GM12874 (cell line): ENCODE measurements around the gene BPIFA1.

Experiments
- TF ChIP-seq, protein P1 (sequence below): IDR thresholded peaks from 2 replicates; pipeline ENCODE4 v1.5.1; 2011; ENCODE audit warnings: low read depth, mild to moderate bottlenecking, control low read depth, low read length, moderate library complexity; ENCODE audit not compliant: insufficient read depth

BPIFA1 gene

DNA sequence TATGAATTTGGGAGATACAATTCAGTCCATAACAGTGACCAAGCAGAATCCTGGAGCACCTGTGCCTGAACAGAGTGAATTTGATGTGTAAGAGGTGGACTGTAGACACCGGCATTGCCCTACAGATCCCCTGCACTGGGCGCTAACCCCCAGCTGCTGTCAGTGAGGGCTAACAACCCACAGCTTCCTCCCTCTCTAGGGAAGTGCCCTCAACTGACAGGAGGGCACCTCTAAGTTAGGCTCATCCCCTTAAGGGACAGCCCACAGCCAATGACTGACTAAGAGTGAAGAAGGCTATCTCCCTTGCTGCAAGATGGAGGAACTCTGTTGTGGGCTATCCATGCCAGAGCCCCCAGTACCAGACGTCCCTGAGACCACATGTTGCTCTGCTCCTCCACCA lies 31.9 kb downstream of the BPIFA1 start:
- TF ChIP-seq, protein P1, sequence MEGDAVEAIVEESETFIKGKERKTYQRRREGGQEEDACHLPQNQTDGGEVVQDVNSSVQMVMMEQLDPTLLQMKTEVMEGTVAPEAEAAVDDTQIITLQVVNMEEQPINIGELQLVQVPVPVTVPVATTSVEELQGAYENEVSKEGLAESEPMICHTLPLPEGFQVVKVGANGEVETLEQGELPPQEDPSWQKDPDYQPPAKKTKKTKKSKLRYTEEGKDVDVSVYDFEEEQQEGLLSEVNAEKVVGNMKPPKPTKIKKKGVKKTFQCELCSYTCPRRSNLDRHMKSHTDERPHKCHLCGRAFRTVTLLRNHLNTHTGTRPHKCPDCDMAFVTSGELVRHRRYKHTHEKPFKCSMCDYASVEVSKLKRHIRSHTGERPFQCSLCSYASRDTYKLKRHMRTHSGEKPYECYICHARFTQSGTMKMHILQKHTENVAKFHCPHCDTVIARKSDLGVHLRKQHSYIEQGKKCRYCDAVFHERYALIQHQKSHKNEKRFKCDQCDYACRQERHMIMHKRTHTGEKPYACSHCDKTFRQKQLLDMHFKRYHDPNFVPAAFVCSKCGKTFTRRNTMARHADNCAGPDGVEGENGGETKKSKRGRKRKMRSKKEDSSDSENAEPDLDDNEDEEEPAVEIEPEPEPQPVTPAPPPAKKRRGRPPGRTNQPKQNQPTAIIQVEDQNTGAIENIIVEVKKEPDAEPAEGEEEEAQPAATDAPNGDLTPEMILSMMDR = no peak

DNA sequence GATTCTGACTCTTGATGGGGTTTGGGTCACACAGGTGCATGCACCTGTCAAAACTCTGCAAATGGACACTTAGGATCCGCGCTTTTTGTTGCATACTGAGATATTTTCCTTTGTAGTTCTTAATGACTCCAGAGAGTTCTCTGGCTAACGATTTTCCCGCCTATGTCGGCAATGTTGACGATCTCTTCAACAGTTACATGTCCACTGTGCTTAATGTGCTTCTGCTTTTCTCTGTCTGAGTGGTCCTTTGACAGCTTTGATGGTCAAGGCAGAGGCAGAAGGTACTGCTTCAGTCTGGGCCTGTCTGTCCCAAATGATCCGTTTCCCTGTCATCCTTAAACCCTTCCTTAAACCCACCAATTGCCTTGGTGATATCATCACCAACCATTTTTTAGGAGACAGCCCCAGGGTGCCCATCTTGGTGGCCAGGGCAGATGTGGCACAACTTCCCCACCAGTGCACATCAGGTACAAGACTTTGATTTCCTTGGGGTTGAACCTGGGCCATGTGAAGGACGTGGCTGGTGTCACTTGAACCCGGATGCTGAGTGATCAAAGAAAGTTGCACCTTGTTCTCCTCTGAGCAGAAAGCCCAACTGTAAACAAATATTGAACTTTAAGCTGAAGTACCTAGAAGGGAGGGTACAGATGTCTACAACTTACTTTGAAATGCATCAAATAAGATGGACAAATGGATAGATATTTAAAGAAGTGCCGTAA lies 36.5 kb downstream of the BPIFA1 start:
- TF ChIP-seq, protein P1 = no peak

DNA sequence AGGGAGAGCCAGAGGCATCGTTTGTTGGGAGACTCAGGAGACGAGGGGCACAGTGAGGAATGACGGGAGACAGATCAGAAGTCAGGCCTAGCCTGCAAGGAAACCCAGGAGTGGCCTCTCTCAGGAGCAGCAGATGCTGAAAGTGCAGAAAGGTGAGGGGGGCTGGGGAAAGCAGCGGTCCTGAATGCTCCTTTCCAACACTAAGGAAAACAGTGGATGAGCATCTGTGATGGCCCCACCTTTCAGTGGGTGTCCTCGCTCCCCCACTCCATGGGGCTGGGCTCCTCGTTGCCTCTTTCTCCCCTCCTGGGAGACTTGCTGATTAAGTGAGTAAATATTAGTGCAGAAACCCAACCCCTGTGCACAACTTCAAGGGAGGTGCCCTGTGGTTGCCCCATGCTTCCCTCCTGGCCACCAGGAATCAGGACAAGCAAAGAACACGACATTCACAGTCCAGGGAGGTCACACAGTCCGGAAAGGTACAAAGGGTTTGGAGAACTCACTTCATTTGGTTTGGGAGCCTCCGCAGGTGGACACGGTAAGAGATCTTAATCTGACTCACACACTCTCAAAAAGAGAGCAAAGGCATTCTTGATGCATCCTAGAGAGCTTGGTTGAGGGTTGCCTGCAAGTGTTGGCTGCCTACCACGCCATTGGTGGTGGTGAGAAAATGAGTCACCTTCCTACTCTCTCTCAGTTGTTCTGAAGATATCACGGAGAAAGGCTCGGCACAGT lies 37.5 kb downstream of the BPIFA1 start:
- TF ChIP-seq, protein P1 = no peak

DNA sequence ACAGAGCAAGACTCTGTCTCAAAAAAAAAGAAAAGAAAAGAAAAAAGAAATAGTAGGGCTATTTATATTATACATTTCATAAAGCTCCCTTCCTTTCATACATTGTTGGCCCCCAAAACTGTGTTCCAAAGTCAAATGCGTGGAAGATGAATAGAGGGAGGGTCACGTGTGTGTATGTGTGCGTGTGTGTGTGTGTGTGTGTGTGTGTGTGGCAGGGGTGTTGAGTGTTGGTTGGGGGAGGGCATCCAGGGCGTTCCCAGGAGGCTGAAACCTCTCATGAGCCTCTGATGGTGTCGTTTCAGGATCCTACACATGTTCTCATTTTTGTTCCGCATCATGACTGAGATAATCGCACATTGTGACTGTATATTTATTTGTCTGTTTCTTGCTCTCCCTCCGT lies 39.4 kb downstream of the BPIFA1 start:
- TF ChIP-seq, protein P1 = no peak

DNA sequence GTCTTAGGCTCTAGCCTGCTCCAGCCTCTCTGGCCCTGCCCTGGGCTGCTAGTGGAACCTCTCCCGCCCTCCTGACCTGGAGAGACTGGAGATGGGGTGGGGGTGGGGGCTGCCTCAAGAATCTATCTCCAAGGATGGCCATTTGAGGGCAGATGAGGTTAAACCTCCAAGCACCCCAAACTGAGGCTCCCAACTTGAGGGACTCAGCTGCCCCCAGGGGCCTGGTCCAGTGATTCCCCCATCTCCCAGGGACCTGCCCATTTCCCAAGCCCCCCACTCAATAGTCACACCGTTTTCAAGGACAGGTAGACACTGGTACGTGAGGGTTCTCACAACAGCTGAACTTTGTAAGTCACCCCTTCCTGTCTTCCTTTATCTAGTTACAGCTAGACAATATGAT lies 40.1 kb downstream of the BPIFA1 start:
- TF ChIP-seq, protein P1 = no peak

DNA sequence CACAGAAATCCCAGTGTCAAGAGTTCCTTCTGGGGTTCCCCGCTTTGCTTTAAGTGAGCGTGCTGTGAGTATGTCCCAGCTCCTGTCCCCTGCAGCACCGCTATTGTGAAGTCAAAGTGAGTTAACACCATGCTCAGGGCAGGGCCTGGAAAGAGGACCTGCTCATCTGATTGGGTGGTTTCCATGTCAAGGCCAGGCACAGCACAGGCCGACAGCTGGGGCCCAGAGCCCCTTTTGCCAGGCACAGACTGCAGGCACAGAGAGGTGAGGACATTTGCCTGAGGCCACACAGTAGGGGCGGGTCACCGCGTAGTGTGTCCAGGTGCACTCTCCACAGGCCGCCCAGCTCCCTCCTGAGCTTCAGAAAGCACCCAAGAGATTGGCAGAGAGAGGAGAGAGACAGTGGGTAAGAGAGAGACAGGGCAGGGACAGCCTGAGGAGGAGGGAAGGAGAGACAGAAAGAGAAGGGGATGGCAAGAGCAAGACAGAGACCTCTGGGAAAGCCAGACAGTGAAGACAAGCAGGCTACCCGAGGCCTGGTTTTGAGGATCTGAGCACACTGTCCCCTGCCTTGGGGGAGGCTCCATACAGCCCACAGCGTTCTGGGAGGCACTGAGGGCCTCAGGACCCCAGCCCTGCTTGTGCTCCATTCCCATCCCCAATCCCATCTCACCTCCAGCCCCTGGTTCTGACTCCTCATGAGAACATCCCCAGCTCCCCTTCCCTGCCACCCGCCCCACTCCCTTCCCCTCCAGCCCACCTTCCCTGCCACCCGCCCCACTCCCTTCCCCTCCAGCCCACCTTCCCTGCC lies 40.7 kb downstream of the BPIFA1 start:
- TF ChIP-seq, protein P1 = no peak
